Prostate gland (tissue), 2 donors: ENCODE data around the gene TENT5C.
A peak's percentile ranks its signal among the peaks of the same experiment; 100 is the strongest.

Source experiments
- POLR2A ChIP-seq: fragments of 450-650 bp; IDR thresholded peaks from one replicate; pipeline ENCODE4 v1.6.1; 2016; ENCODE audit warnings: antibody characterized with exemption, mild to moderate bottlenecking
- POLR2AphosphoS5 ChIP-seq: sonication (generic); formaldehyde crosslinking; IDR thresholded peaks from one replicate; pipeline ENCODE4 v1.6.1; 2017; ENCODE audit warnings: antibody characterized with exemption
- TF ChIP-seq, protein P1 (sequence below), 4 experiments: fragments of 200-600 bp in 2 of 4; fragments of 450-650 bp in 2 of 4; sonication (generic) in 2 of 4; IDR thresholded peaks; 1 replicate in 3 of 4; 2 replicates in 1 of 4; pipeline ENCODE4 v1.5.1; 2016 to 2019; ENCODE audit warnings: antibody characterized with exemption in 4 of 4, mild to moderate bottlenecking in 2 of 4, moderate library complexity in 2 of 4

DNA sequence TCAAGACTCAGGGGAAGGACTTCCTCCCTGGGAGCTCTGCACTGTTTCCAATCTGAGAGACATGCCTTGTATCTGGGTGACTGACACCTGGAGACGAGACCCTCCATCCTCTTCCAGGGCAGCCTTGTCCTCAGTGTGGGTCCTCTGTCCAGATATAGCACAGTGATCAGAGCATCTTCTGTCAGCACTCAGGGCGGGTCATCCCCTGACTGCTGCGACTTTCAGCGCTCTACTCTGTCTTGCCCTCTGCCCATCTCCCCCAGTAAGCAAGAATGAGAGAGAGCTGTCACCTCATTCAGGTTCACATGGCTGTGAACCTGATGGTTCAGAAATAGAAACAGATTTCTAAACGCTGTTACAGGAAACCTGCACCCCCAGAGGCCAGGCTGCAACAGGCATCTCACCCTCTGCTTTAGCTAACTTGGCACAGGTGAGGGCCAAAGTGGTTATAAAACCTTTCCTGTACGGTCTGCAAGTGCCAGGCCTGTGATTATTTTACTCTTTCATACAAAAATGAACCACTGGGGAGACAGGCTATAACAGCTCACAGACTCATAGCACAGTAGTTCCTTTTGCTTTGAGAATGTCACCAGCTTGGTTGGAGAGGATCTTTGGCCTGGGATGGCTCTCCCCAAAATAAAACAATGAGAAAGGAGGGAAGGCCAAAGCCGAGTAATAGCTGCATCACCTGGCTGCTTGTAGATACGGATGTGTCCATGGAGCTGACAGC lies 11.4 kb upstream of the TENT5C start:
- TF ChIP-seq, protein P1, sequence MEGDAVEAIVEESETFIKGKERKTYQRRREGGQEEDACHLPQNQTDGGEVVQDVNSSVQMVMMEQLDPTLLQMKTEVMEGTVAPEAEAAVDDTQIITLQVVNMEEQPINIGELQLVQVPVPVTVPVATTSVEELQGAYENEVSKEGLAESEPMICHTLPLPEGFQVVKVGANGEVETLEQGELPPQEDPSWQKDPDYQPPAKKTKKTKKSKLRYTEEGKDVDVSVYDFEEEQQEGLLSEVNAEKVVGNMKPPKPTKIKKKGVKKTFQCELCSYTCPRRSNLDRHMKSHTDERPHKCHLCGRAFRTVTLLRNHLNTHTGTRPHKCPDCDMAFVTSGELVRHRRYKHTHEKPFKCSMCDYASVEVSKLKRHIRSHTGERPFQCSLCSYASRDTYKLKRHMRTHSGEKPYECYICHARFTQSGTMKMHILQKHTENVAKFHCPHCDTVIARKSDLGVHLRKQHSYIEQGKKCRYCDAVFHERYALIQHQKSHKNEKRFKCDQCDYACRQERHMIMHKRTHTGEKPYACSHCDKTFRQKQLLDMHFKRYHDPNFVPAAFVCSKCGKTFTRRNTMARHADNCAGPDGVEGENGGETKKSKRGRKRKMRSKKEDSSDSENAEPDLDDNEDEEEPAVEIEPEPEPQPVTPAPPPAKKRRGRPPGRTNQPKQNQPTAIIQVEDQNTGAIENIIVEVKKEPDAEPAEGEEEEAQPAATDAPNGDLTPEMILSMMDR (IDR thresholded peaks at IDR 0.05), result peak in 1 of 4 experiments; percentile 5
- no peak for TF ChIP-seq POLR2A
- TF ChIP-seq POLR2AphosphoS5, result peak; percentile 63
